CD4-positive, alpha-beta T cell treated with Interleukin-4 for 1 hour (primary cell): Measurements from ENCODE around the gene PACS2.

Source experiments
- DNase-seq, 2 donors: peaks; one replicate each; pipeline ENCODE4 v3.0.0-alpha.2; 2020 to 2022

PACS2 gene

GRCh38 chr14:105412771-105413543 lies 98.4 kb downstream of the PACS2 start:
- DNase-seq, result no peak

GRCh38 chr14:105413544-105413886 lies 99.0 kb downstream of the PACS2 start:
- no peak for DNase-seq

- peak; percentile 55 to 63 for DNase-seq
These were observed 100.2 kb downstream of the PACS2 start for GRCh38 chr14:105414456-105415371.

GRCh38 chr14:105415481-105416428 lies 101.2 kb downstream of the PACS2 start:
- no peak for DNase-seq

- DNase-seq, result no peak
These were observed 102.1 kb downstream of the PACS2 start for GRCh38 chr14:105416671-105417070.

GRCh38 chr14:105417690-105418121 lies 103.2 kb downstream of the PACS2 start:
- no peak for DNase-seq

- DNase-seq, result no peak
These were observed 104.0 kb downstream of the PACS2 start for GRCh38 chr14:105418269-105419194.

- peak; percentile 26 to 43 for DNase-seq
These were observed 104.9 kb downstream of the PACS2 start, which contains the start of gene MTA1 for GRCh38 chr14:105419195-105420091. MTA1 (plus strand) TSS chr14:105419827; CDS start chr14:105420036, 209 bp downstream.

- DNase-seq, result no peak
These were observed 105.8 kb downstream of the PACS2 start for GRCh38 chr14:105420101-105420973.

GRCh38 chr14:105420974-105421674 lies 106.6 kb downstream of the PACS2 start:
- DNase-seq, result no peak

GRCh38 chr14:105421723-105422615 lies 107.4 kb downstream of the PACS2 start:
- no peak for DNase-seq

- DNase-seq, result no peak
These were observed 108.3 kb downstream of the PACS2 start for GRCh38 chr14:105422695-105423487.

GRCh38 chr14:105423488-105424195 lies 109.1 kb downstream of the PACS2 start:
- DNase-seq, result no peak

- DNase-seq, result no peak
These were observed 110.3 kb downstream of the PACS2 start for GRCh38 chr14:105424861-105425260.

GRCh38 chr14:105425823-105426247 lies 111.3 kb downstream of the PACS2 start:
- no peak for DNase-seq
